SK-N-SH treated with all-trans-retinoic acid at 6 μM for 48 hours (cell line): ENCODE data around the gene PRRG1.

ENCODE experiments used
- ATAC-seq: fragments of 200-7000 bp; cut with Tn5 transposase; 3 replicates; pipeline ENCODE4 v1.9.1; 2020; ENCODE audit warnings: mild to moderate bottlenecking, moderate library complexity
- ARNTL ChIP-seq: fragments of 450-650 bp; formaldehyde crosslinking; IDR thresholded peaks from 2 replicates; pipeline ENCODE4 v1.5.0; 2020; ENCODE audit warnings: low read depth, mild to moderate bottlenecking, moderate library complexity, borderline replicate concordance
- BACH2 ChIP-seq: fragments of 250-450 bp; sonication (Bioruptor Pico); IDR thresholded peaks from 2 replicates; pipeline ENCODE4 v1.9.0; 2021; ENCODE audit warnings: mild to moderate bottlenecking, borderline replicate concordance
- CREB5 ChIP-seq: fragments of 250-450 bp; sonication (Bioruptor Pico); IDR thresholded peaks from 2 replicates; pipeline ENCODE4 v1.5.1; 2020; ENCODE audit warnings: low read depth, mild to moderate bottlenecking, moderate library complexity
- CSDC2 ChIP-seq: fragments of 250-450 bp; sonication (Bioruptor Pico); IDR thresholded peaks from 2 replicates; pipeline ENCODE4 v1.5.0; 2020; ENCODE audit warnings: mild to moderate bottlenecking, moderate library complexity
- CSRNP3 ChIP-seq: fragments of 250-450 bp; sonication (Bioruptor Pico); IDR thresholded peaks from 2 replicates; pipeline ENCODE4 v1.5.1; 2021; ENCODE audit warnings: mild to moderate bottlenecking, moderate library complexity
- ESRRG ChIP-seq: fragments of 250-450 bp; sonication (Bioruptor Pico); IDR thresholded peaks from 2 replicates; pipeline ENCODE4 v1.6.1; 2021; ENCODE audit warnings: mild to moderate bottlenecking
- GLIS3 ChIP-seq: fragments of 250-450 bp; sonication (Bioruptor Pico); IDR thresholded peaks from 2 replicates; pipeline ENCODE4 v1.5.0; 2020; ENCODE audit warnings: mild to moderate bottlenecking, moderate library complexity
- ISL1 ChIP-seq: fragments of 250-450 bp; sonication (Bioruptor Pico); IDR thresholded peaks from 2 replicates; pipeline ENCODE4 v2.1.2; 2022; ENCODE audit warnings: mild to moderate bottlenecking, moderate library complexity
- PATZ1 ChIP-seq: fragments of 250-450 bp; sonication (Bioruptor Pico); IDR thresholded peaks from 2 replicates; pipeline ENCODE4 v1.8.0; 2020; ENCODE audit warnings: mild to moderate bottlenecking, moderate library complexity, borderline replicate concordance
- PPARA ChIP-seq: fragments of 250-450 bp; sonication (Bioruptor Pico); IDR thresholded peaks from 2 replicates; pipeline ENCODE4 v1.5.0; 2020; ENCODE audit warnings: mild to moderate bottlenecking, borderline replicate concordance
- RARB ChIP-seq: fragments of 250-450 bp; sonication (Bioruptor Pico); IDR thresholded peaks from 2 replicates; pipeline ENCODE4 v1.8.0; 2021; ENCODE audit warnings: mild to moderate bottlenecking, moderate library complexity
- SNAI2 ChIP-seq: fragments of 250-450 bp; sonication (Bioruptor Pico); IDR thresholded peaks from 2 replicates; pipeline ENCODE4 v1.5.0; 2020; ENCODE audit warnings: mild to moderate bottlenecking, moderate library complexity
- TOX ChIP-seq: fragments of 250-450 bp; sonication (Bioruptor Pico); IDR thresholded peaks from 2 replicates; pipeline ENCODE4 v1.8.0; 2021; ENCODE audit warnings: mild to moderate bottlenecking, moderate library complexity, borderline replicate concordance
- TSHZ2 ChIP-seq: fragments of 250-450 bp; sonication (Bioruptor Pico); IDR thresholded peaks from 2 replicates; pipeline ENCODE4 v1.5.0; 2020; ENCODE audit warnings: mild to moderate bottlenecking, moderate library complexity
- ZC3H10 ChIP-seq: fragments of 250-450 bp; sonication (Bioruptor Pico); IDR thresholded peaks from 2 replicates; pipeline ENCODE4 v1.5.1; 2021; ENCODE audit warnings: mild to moderate bottlenecking, moderate library complexity
- ZFP3 ChIP-seq: fragments of 250-450 bp; sonication (Bioruptor Pico); IDR thresholded peaks from 2 replicates; pipeline ENCODE4 v1.5.0; 2020; ENCODE audit warnings: mild to moderate bottlenecking, moderate library complexity
- ZFP30 ChIP-seq: fragments of 450-650 bp; formaldehyde crosslinking; IDR thresholded peaks from 2 replicates; pipeline ENCODE4 v1.5.0; 2022; ENCODE audit warnings: mild to moderate bottlenecking, moderate library complexity
- ZNF70 ChIP-seq: fragments of 450-650 bp; formaldehyde crosslinking; IDR thresholded peaks from 2 replicates; pipeline ENCODE4 v1.5.0; 2020; ENCODE audit warnings: mild to moderate bottlenecking, moderate library complexity
- ZNF8 ChIP-seq: fragments of 450-650 bp; formaldehyde crosslinking; IDR thresholded peaks from 2 replicates; pipeline ENCODE4 v1.5.0; 2020; ENCODE audit warnings: mild to moderate bottlenecking, moderate library complexity

The PRRG1 gene

GRCh38 chrX:37314531-37314930 is 34.6 kb upstream of the PRRG1 start (continued):
- TF ChIP-seq CSRNP3 (CRISPR knock-in tag) = no peak

- no peak for TF ChIP-seq TOX (CRISPR knock-in tag)
- no peak for TF ChIP-seq ZNF70 (CRISPR knock-in tag)
- TF ChIP-seq ZC3H10 (CRISPR knock-in tag) = no peak
- TF ChIP-seq CSDC2 (CRISPR knock-in tag) = no peak
- TF ChIP-seq PPARA (CRISPR knock-in tag) = no peak
- TF ChIP-seq GLIS3 (CRISPR knock-in tag) = no peak
- TF ChIP-seq CSRNP3 (CRISPR knock-in tag) = no peak
- no peak for TF ChIP-seq SNAI2 (CRISPR knock-in tag)
- no peak for TF ChIP-seq PATZ1 (CRISPR knock-in tag)
- no peak for TF ChIP-seq CREB5
- no peak for TF ChIP-seq ESRRG (CRISPR knock-in tag)
- no peak for TF ChIP-seq RARB (CRISPR knock-in tag)
- no peak for TF ChIP-seq ZFP30 (CRISPR knock-in tag)
- TF ChIP-seq ARNTL (CRISPR knock-in tag) = no peak
- no peak for ATAC-seq
Observed at GRCh38 chrX:37315511-37316248, 33.5 kb upstream of the PRRG1 start.

GRCh38 chrX:37320541-37321203 is 28.5 kb upstream of the PRRG1 start:
- ATAC-seq = no peak
- TF ChIP-seq ZNF70 (CRISPR knock-in tag) (no peak), ZFP30 (CRISPR knock-in tag) (no peak), ZNF8 (CRISPR knock-in tag) (no peak), BACH2 (no peak), PPARA (CRISPR knock-in tag) (no peak), CSDC2 (CRISPR knock-in tag) (no peak), PATZ1 (CRISPR knock-in tag) (no peak)

- ATAC-seq = no peak
- no peak for TF ChIP-seq ARNTL (CRISPR knock-in tag)
- TF ChIP-seq ZNF70 (CRISPR knock-in tag) = no peak
- TF ChIP-seq TSHZ2 (CRISPR knock-in tag) = no peak
- no peak for TF ChIP-seq RARB (CRISPR knock-in tag)
- TF ChIP-seq ZFP3 (CRISPR knock-in tag) = no peak
- no peak for TF ChIP-seq ZFP30 (CRISPR knock-in tag)
- no peak for TF ChIP-seq ZNF8 (CRISPR knock-in tag)
- no peak for TF ChIP-seq PATZ1 (CRISPR knock-in tag)
- no peak for TF ChIP-seq CSDC2 (CRISPR knock-in tag)
- no peak for TF ChIP-seq TOX (CRISPR knock-in tag)
- TF ChIP-seq ISL1 = no peak
- TF ChIP-seq SNAI2 (CRISPR knock-in tag) = no peak
- no peak for TF ChIP-seq BACH2
Observed at GRCh38 chrX:37330642-37331041, 18.5 kb upstream of the PRRG1 start.
